ENCODE results near the gene AGMO. TPM values are rescaled to one million over a fixed set of nuclear protein-coding genes. Genes with fewer than 3 reads are reported as not detected.

Gene AGMO
- total RNA-seq, 3 donors from 2014 or later (not counting 1 experiment from before 2014, with no cell fraction given) = not detected

DNA sequence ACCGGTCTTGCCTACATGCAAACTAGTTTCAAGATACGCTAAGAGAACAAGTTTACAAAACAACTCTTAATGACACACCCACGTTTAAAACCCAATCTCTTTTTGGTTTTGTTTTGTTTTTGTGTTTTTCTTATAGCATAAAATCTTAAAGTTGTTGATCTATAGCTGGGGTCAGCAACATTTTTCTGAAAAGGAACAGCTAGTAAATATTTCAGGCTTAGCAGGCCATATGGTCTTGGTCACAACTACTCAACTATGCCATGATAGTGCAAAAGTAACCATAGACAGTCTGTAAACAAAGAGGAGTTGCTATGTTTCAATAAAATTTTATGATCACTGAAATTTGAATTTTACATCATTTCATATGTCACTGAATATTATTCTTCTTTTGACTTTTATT is 327.4 kb downstream of the AGMO start:
- Histone ChIP-seq H3K36me3 (ENCODE audit: control insufficient read depth, insufficient read depth, low read length) (no peaks in the 10 kb centered on the region), H3K27me3 (ENCODE audit: control insufficient read depth, insufficient read depth, low read length) (no peaks in the 10 kb centered on the region), H3K4me3 (ENCODE audit: low read length) (no peak overlapping the region), H3K4me1 (ENCODE audit: control insufficient read depth, insufficient read depth, low read length) (no peaks in the 10 kb centered on the region), H3K27ac (ENCODE audit: low read length) (no peak overlapping the region), H3K9me3 (ENCODE audit: control insufficient read depth, insufficient read depth, low read length) (no peaks in the 10 kb centered on the region)
- peaks cover 12% of the 10 kb centered on the region for H3K36me3 Mint-ChIP-seq
- ATAC-seq (no peak), DNase-seq (no peak)
- H3K9me3 Mint-ChIP-seq = peaks cover 17 to 30% of the 10 kb centered on the region in 2 donors
- 91% methylated on average over 1 of the region's 3 CpGs for WGBS (ENCODE audit: insufficient coverage)
- no peak overlapping the region for H3K4me3 Mint-ChIP-seq
- H3K27ac Mint-ChIP-seq = no peak overlapping the region
- no peaks in the 10 kb centered on the region for H3K4me1 Mint-ChIP-seq
- TF ChIP-seq, protein P1, sequence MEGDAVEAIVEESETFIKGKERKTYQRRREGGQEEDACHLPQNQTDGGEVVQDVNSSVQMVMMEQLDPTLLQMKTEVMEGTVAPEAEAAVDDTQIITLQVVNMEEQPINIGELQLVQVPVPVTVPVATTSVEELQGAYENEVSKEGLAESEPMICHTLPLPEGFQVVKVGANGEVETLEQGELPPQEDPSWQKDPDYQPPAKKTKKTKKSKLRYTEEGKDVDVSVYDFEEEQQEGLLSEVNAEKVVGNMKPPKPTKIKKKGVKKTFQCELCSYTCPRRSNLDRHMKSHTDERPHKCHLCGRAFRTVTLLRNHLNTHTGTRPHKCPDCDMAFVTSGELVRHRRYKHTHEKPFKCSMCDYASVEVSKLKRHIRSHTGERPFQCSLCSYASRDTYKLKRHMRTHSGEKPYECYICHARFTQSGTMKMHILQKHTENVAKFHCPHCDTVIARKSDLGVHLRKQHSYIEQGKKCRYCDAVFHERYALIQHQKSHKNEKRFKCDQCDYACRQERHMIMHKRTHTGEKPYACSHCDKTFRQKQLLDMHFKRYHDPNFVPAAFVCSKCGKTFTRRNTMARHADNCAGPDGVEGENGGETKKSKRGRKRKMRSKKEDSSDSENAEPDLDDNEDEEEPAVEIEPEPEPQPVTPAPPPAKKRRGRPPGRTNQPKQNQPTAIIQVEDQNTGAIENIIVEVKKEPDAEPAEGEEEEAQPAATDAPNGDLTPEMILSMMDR (IDR thresholded peaks at IDR 0.05) = no peak
- H3K27me3 Mint-ChIP-seq (ENCODE audit: low read depth in 2 of 2) = no peaks in the 10 kb centered on the region
- intact Hi-C loops (cut with micrococcal nuclease) = no loop called here

DNA sequence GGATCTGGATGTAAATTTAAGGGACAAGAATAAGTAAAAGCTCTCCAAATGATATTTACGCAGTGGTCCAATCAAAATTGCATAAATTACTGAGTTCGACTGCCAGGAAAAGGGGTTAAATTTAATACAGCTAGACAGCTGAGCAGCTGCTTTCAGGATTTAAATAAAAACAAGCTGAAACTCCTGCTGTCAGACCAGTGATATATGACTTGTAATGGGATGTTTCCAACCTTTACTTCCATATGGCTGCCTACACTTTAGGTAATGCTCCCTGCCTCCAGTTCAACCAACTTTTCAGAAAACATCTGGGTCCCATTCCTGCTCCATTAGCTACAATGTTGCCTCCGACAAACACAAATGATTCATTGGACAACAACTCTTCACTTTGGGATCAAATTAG is 333.0 kb downstream of the AGMO start:
- Histone ChIP-seq H3K27me3 (ENCODE audit: control insufficient read depth, insufficient read depth, low read length) (no peaks in the 10 kb centered on the region), H3K9me3 (ENCODE audit: control insufficient read depth, insufficient read depth, low read length) (no peaks in the 10 kb centered on the region), H3K27ac (ENCODE audit: low read length) (no peak overlapping the region), H3K4me1 (ENCODE audit: control insufficient read depth, insufficient read depth, low read length) (no peaks in the 10 kb centered on the region), H3K36me3 (ENCODE audit: control insufficient read depth, insufficient read depth, low read length) (no peaks in the 10 kb centered on the region), H3K4me3 (ENCODE audit: low read length) (no peak overlapping the region)
- H3K9me3 Mint-ChIP-seq = peaks cover 13 to 32% of the 10 kb centered on the region in 2 donors
- no peaks in the 10 kb centered on the region for H3K4me1 Mint-ChIP-seq
- peaks cover 20% of the 10 kb centered on the region for H3K36me3 Mint-ChIP-seq
- DNase-seq (no peak), ATAC-seq (no peak)
- 93% methylated on average over 3 of the region's 3 CpGs for WGBS (ENCODE audit: insufficient coverage)
- H3K4me3 Mint-ChIP-seq = no peak overlapping the region
- no peaks in the 10 kb centered on the region for H3K27me3 Mint-ChIP-seq (ENCODE audit: low read depth in 2 of 2)
- intact Hi-C loops (cut with micrococcal nuclease) = no loop called here
- TF ChIP-seq, protein P1 (IDR thresholded peaks at IDR 0.05) = no peak
- no peak overlapping the region for H3K27ac Mint-ChIP-seq

DNA sequence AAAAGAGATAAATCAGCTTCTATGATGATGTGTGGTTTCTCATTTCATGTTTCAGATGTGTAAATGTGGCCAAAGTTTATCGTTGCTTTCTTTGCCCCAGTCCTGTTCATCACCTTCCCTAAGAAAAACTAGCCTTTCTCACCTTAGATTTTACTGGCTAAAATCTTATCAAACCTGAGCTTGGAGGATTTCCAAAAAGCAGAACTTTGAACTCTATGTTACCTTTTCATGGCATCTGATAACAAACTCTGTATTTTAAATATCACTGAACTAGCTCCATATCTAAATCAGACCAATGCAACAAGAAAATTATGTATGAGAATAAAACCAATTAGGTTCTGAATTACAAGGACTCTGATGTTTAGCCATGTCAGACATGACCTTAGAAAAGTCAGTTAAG is 335.8 kb downstream of the AGMO start:
- Mint-ChIP-seq H3K9me3 (peaks cover 6 to 21% of the 10 kb centered on the region in 2 donors), H3K27ac (no peak overlapping the region), H3K4me1 (no peaks in the 10 kb centered on the region), H3K36me3 (peaks cover 14% of the 10 kb centered on the region), H3K27me3 (ENCODE audit: low read depth in 2 of 2) (no peaks in the 10 kb centered on the region), H3K4me3 (no peak overlapping the region)
- H3K36me3 ChIP-seq (ENCODE audit: control insufficient read depth, insufficient read depth, low read length) = no peaks in the 10 kb centered on the region
- no peak for DNase-seq
- H3K27me3 ChIP-seq (ENCODE audit: control insufficient read depth, insufficient read depth, low read length) = no peaks in the 10 kb centered on the region
- no peak for ATAC-seq
- no peak overlapping the region for H3K4me3 ChIP-seq (ENCODE audit: low read length)
- TF ChIP-seq, protein P1 (IDR thresholded peaks at IDR 0.05) = no peak
- H3K27ac ChIP-seq (ENCODE audit: low read length) = no peak overlapping the region
- 55% methylated on average over 1 of the region's 1 CpG for WGBS (ENCODE audit: insufficient coverage)
- H3K4me1 ChIP-seq (ENCODE audit: control insufficient read depth, insufficient read depth, low read length) = no peaks in the 10 kb centered on the region
- intact Hi-C loops (cut with micrococcal nuclease) = no loop called here
- no peaks in the 10 kb centered on the region for H3K9me3 ChIP-seq (ENCODE audit: control insufficient read depth, insufficient read depth, low read length)

DNA sequence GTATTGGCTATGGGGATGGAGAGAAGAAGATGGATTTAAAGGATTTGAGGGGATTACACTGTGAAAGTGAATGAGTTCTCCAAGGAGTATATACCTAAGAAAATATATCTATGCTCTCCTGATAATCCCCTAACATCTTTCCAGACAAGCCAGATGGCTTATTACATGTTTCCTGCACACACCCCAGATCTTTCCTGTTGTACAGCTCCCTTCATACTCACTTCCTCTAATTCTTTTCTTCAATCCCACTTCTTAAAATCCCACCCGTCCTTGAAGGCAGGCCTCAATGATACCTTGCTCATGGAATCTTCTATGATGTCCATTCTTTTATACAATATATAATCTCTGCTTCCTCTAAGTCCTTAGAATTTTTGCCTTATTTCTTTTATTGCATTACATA is 342.1 kb downstream of the AGMO start:
- no peak overlapping the region for H3K27ac Mint-ChIP-seq
- H3K9me3 Mint-ChIP-seq = peaks cover 8 to 18% of the 10 kb centered on the region in 2 donors
- ATAC-seq (no peak), DNase-seq (no peak)
- intact Hi-C loops (cut with micrococcal nuclease) = no loop called here
- Histone ChIP-seq H3K36me3 (ENCODE audit: control insufficient read depth, insufficient read depth, low read length) (no peaks in the 10 kb centered on the region), H3K27me3 (ENCODE audit: control insufficient read depth, insufficient read depth, low read length) (no peaks in the 10 kb centered on the region), H3K4me1 (ENCODE audit: control insufficient read depth, insufficient read depth, low read length) (no peaks in the 10 kb centered on the region), H3K9me3 (ENCODE audit: control insufficient read depth, insufficient read depth, low read length) (no peaks in the 10 kb centered on the region), H3K27ac (ENCODE audit: low read length) (no peak overlapping the region), H3K4me3 (ENCODE audit: low read length) (no peak overlapping the region)
- H3K36me3 Mint-ChIP-seq = no peaks in the 10 kb centered on the region
- no peaks in the 10 kb centered on the region for H3K27me3 Mint-ChIP-seq (ENCODE audit: low read depth in 2 of 2)
- 22% methylated on average over 1 of the region's 1 CpG for WGBS (ENCODE audit: insufficient coverage)
- H3K4me3 Mint-ChIP-seq = no peak overlapping the region
- TF ChIP-seq, protein P1 (IDR thresholded peaks at IDR 0.05) = no peak
- no peaks in the 10 kb centered on the region for H3K4me1 Mint-ChIP-seq

All from natural killer cell (primary cell).